HG03097 (cell line): Measurements from ENCODE around the gene CCDC71.

Experiments used
- ATAC-seq: cut with Tn5 transposase; IDR thresholded peaks from one replicate; pipeline ENCODE4 v1.9.1; 2021; ENCODE audit not compliant: unreplicated experiment, low FRiP score

Gene CCDC71

DNA sequence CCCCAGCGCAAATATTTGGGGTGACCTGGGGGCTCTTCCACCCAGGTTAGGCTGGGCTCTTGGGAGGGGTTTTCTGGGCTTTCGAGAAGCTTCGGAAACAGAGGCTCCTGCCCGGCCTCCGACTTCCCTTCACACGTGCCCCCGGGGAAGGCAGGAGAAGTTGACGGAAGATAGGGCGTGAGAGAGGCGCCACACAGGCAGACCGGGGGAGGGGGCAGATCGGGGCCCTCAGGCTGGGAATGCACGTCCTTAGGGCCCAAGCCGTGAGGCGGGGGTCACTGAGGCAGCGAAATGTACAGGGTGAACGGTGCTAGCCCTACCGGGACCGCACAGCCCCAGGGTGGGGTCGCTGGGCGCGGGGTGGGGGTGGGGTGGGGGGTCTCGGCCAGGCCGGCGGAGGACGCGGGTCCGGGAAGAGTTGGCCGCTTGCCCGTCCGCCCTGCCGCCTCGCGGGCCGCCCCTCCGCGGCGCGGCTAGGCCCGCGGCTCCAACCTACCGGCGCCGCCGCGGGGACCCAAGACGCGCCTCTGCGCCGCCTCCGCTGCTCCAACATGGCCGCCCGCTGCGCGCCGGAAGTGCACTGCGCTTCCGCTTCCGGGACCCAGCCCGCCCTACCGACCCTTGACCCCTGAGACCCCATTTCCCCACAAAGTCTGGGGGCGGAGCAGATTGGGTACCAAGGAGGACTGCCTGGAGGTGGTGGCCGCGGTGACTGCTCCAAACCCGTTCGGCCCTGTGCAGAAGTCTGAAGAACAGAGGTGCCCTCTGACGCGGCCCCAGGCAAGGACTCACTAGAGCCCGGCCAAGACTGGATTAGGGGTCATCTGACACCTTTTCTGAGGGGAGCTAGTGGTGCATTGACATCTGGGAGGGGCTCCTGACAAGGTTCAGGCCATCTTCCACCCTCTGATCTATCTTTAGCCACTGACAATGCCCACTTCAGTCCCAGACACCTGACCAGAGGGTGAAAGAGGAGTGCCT, at the start of gene CCDC71:
TSS of gene CCDC71 (minus strand) at position 561 of the 981 bp plus-strand sequence. CDS start 2,123 bp downstream, outside the sequence.
- ATAC-seq, result no peak

DNA sequence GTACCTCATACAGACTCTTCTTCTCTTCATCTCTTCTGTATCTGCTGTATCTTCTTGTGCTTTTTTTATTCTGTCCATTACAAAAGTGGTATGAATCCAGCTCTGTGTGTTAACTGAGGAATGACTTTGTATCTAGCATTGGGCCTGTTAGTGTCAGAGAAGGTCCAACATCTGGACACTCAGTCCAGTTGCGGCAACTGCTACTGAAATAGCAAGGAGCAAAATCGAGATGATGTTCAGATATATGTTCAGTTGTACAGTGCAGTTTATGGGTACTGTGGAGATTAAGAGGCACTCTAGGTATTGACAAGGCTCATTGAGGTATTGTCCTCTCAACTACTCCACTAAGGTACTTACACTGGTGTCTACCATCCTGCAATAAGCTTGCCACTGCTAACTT, 47.9 kb upstream of the CCDC71 start:
- no peak for ATAC-seq

GRCh38 chr3:49213541-49213943, 47.4 kb upstream of the CCDC71 start:
- ATAC-seq, result no peak

DNA sequence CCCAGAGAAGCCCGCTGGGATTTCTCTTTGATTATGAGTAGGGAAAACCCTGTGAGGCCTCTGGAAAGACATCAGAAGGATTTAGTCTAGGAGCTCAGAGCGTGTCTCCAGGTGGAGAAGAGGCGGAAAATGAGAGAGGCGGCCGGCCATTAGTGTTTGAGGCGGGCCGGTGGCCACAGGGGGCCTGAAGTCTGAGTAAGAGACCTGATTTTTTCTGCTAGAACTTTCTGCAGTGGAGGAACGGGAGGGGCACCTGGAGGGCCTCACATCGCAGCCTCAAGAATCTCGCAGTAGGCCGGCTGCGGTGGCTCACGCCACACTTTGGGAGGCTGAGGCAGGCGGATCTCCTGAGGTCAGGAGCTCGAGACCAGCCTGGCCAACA, 33.8 kb upstream of the CCDC71 start:
- ATAC-seq, result no peak

DNA sequence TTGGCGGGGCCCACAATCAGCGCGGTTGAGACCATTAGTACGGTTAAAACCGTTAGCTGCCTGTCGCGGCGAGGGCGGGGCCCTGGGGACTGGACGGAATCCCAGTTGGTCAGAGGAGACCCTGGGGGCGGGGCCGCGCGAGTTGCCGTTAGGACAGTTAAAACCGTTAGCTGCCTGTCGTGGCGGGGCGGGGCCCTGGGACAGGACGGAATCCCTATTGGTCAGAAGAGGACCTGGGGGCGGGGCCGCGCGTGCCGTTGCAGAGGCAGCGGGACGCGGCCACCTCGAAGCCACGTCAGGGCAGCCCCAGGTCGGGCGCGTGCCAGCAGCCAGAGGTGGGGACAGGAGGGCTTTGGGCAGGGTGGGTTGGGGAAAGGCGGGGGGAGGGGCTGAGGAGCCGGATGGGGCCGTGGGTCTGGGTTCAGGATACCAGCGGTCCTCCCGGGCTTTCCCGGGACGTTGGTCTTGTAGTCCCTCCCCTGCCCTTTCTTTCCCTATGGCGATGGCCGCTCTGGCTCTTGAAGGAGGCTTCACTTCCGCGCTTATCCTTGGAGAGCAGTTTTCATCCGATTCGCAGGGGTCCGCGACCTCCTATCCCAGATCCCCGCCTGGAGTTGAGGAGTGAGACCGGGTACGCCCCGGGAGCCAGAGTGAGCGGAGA, 33.2 kb upstream of the CCDC71 start:
- no peak for ATAC-seq

DNA sequence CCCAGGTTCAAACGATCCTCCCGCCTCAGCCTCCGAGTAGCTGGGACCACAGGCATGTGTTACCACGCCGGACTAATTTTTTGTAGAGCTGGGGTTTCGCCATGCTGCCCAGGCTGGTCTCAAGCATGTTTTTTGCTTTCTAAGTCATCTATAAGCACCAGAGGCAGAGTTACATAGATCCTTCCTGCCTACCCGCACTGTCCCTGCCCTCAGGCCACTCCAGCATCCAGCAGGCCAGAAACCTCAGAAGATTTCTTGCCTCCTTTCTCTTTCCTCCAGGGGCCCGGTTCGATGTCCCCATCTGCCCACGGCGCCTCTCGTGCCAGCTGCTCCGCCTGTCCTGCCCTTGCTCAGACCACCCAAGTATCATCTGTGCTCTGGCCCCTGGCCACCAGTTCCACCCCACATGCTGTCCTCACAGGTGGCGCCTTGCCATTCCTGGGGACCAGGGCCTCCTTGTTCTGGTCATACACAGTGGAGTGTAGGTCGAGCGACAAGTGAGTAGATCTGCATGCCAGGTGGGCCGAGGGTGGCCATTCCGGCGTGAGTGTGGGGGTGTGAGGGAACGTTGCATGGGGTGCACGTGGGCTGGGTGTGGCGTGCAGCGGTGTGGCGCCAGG, 32.6 kb upstream of the CCDC71 start:
- no peak for ATAC-seq

DNA sequence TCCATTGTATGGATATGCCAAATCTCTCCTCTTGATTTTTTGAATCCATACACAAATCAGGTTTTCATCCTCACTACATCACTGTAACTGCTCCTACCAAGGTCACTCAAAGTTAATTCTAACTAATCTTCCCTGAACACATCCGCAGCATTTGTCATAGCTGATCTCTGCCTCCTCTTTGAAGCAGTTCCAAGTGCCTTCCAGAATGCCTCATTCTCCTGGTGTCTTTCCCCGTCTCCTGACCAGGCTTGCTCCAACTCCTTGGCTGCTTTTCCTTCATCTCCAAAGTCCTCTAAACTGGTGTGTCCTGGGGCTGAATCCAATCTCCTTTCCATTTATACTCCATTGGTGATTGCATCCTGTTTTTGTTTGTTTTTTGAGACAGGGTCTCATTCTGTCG, 32.0 kb upstream of the CCDC71 start:
- no peak for ATAC-seq

DNA sequence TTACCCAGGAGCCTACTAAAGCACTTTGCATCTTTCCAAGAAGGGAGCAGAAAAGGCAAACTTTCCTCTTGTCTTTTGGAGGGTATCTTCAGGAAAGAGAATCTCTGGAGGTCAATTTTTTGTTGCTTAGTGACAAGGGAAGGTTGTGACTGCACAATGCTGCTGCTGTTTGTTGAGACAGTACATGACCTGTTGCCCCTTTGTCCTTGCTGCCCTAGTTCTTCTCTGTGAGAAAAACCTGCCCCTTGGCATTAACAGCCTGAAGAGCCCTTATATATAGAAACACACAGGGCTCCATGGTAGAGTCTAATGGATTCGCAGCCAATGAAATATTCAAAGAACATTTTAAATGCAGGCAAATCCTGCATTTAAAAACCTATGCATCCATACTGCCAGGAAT, 25.6 kb upstream of the CCDC71 start:
- ATAC-seq, result no peak

DNA sequence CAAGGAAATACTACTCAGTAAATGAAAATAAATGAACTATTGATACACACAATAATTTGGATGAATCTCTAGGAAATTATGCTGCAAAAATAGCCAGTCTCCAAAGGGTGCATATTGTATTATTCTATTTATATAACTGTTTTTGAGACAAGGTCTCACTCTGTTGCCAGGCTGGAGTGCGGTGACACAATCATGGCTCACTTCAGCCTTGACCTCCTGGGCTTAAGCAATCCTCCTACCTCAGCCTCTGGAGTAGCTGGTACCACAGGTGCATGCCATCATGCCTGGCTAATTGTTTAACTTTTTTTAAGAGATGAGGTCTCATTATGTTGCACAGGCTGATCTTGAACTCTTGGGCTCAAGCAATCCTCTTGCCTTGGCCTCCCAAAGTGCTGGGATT, 17.7 kb upstream of the CCDC71 start:
- no peak for ATAC-seq

GRCh38 chr3:49182682-49183081, 16.6 kb upstream of the CCDC71 start:
- no peak for ATAC-seq

DNA sequence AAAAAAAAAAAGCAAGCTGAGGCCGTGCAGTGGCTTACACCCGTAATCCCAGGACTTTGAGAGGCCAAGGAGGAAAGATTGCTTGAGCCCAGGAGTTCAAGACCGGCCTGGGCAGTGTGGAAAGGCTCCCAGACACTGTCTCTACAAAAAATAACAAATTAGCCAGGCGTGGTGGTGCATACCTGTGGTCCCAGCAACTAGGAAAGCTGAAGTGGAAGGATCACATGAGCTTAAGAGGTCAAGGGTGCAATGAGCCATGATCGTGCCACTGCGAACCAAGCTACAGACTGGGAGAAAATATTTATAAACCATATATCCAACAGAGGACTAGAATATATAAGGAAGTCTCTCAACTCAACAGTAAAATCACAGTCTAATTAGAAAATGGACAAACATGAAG, 15.2 kb upstream of the CCDC71 start:
- ATAC-seq, result no peak

GRCh38 chr3:49180116-49180515, 14.0 kb upstream of the CCDC71 start:
- ATAC-seq, result no peak

- ATAC-seq, result no peak
Observed at GRCh38 chr3:49177073-49177472, 10.9 kb upstream of the CCDC71 start.

DNA sequence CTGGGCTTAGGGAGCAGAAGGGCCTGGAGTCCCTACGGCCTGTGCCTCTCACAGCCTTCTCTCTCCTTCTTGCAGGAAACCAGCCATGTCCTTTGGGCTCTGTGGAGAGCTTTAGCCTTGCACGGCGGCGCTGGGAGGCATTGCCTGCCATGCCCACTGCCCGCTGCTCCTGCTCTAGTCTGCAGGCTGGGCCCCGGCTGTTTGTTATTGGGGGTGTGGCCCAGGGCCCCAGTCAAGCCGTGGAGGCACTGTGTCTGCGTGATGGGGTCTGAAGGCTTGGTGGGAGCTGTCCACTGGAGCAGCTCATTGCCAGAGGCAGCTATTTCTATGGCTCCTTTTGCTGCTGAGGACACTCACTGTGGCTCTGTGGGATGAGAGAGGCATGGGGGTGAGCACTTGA, 9.4 kb upstream of the CCDC71 start:
- ATAC-seq, result no peak

GRCh38 chr3:49174397-49174985, 8.4 kb upstream of the CCDC71 start:
- ATAC-seq, result no peak

DNA sequence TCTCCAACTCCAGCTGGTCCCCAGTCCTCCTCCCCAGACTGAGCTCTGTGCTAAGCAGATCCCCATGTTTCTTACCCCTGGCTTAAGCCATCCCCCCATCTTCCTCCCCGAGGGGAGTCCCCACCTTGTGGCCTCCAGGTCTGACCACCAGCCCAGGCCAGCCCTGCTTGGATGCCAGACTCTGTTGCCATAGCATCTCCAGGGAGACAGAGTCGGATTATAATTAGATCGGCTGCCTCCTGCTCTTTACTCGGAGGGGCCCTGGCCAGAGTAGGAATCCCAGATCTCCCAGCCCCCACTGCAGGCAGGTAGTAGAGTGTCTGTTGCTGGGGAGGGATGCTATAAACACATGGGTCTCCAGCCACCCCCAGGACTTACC, 7.7 kb upstream of the CCDC71 start:
- no peak for ATAC-seq

DNA sequence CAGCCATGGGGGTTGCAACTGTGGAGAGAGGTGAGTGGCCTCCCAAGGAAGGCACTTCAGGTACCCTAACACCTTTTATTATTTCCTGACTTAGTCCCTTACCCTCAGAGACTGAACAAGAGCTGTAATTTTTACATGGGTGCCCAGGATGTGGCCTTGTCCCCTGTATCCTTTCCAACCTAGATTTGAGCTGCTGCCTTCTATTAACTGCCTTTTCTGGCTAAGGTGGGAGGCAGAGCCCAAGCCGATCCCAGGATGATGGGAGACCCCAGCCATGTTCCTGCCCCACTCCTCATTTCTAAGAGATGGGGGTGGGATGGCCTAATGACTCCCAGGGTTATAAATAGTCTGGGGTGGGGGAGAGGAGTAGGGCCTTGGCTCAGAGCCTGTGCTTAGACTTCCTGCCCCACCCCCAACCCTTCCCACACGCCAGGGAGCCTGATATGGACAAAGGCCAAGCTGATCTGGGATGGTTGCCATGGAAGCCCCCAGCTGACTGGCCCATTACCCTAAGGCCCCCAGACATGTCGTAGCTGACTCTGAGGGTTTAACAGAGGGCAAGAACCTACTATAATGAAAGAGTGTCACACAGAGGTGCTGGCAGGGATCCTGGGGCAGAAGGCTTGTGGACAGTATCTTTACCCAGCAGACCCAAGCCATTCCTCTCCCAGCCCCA, 7.1 kb upstream of the CCDC71 start:
- ATAC-seq, result no peak

GRCh38 chr3:49172551-49173041, 6.5 kb upstream of the CCDC71 start:
- ATAC-seq, result no peak

DNA sequence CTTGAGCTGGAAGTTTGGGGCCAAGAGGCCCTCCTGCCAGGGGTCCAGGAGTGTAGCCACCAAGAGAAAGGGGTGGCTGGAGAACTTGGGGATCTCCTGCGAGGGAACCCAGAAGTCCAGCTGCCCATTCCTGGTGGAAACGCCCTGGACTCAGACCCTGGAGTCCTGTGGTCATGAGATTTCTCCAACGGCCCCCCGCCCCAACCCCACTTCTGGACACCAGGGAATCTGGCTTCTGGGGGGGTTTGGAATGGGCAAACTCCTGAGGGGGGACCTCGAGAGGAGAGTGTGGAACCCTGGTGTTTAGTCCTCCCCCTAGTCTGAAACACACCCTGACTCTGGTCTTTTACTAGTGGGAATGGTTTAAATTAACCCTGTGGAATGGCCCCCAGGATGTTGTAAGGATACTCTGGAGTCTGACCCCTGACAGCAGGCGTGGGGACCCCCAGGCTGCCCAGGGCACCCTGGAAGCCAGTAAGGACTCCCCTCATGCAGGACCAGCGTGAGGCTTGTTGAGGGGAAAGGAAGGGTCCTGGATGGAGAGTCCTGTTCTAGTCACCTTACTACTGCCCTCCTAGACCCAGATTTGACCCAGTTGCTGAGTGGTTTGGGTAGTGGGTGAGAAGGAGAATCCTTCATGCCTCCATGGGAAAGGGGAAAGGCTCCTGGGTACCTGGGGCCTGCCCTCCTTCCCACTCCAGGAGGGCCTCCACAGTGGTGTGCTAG, 5.8 kb upstream of the CCDC71 start:
- no peak for ATAC-seq
